ENCODE results near the gene LEAP2.

DNA sequence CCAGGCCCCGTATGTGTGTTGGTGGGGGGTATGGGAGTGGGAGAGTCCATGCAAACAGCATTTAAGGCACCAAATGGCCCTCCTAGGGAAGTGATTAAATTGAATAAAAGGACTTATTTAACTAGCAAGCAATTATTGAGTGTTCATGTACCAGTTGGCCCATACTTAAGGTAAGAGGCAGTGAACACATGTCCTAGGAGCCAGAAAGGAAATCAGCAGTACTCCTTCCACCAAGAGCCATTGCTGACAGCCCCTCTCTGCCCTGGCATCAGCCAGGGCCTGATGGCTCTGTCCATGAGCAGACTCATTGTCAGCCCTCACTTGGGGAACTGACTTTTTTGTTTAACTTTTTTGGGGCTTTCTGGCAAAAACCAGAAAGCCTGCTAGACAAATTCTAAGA, 32.6 kb upstream of the LEAP2 start:
- TF ChIP-seq POLR2A (IDR thresholded peaks at IDR 0.05; ENCODE audit: low read depth, low read length), result no peak
- no peak for TF ChIP-seq CEBPB (IDR thresholded peaks at IDR 0.05; ENCODE audit: low read depth, low read length)
- no peak for TF ChIP-seq CTCF (conservative IDR thresholded peaks at IDR 0.05; ENCODE audit: low read depth, low read length)
